ENCODE measurements around the gene CCDC12.

DNA sequence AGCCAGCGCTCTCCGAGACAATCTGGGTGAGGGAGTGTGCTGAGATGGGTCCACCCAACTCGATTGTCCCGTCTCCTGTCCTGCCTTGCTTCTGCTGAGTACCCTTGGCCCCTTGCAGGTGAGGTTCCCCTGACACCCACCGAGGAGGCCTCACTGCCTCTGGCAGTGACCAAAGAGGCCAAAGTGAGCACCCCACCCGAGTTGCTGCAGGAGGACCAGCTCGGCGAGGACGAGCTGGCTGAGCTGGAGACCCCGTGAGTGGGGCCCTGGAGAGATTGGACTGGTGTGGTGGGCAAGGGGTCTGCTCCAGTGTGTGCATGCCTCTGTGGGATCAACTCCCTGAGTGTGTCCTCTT, 26.5 kb upstream of the CCDC12 start:
- TF ChIP-seq, protein P1, sequence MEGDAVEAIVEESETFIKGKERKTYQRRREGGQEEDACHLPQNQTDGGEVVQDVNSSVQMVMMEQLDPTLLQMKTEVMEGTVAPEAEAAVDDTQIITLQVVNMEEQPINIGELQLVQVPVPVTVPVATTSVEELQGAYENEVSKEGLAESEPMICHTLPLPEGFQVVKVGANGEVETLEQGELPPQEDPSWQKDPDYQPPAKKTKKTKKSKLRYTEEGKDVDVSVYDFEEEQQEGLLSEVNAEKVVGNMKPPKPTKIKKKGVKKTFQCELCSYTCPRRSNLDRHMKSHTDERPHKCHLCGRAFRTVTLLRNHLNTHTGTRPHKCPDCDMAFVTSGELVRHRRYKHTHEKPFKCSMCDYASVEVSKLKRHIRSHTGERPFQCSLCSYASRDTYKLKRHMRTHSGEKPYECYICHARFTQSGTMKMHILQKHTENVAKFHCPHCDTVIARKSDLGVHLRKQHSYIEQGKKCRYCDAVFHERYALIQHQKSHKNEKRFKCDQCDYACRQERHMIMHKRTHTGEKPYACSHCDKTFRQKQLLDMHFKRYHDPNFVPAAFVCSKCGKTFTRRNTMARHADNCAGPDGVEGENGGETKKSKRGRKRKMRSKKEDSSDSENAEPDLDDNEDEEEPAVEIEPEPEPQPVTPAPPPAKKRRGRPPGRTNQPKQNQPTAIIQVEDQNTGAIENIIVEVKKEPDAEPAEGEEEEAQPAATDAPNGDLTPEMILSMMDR (IDR thresholded peaks at IDR 0.05) = no peak
- no peak for TF ChIP-seq POLR2A (IDR thresholded peaks at IDR 0.05)
